Activated CD8-positive, alpha-beta T cell treated with anti-CD3 and anti-CD28 coated beads for 36 hours (primary cell): Measurements from ENCODE around the gene PPP2R2C. TPM values are rescaled to one million over a fixed set of nuclear protein-coding genes. Genes with fewer than 3 reads are reported as not detected.

ENCODE experiments used
- ATAC-seq: fragments of 200-7000 bp; cut with Tn5 transposase; one replicate; pipeline ENCODE4 v1.10.0; 2021; ENCODE audit warnings: mild to moderate bottlenecking, moderate library complexity
- CTCF ChIA-PET: fragments of 350-600 bp; sonication (Branson Sonifier 250); formaldehyde crosslinking; loops from one replicate; lab custom pipeline; 2021; ENCODE audit warnings: antibody characterized with exemption; lab: Charles Lee
- POLR2A ChIA-PET: fragments of 350-600 bp; sonication (Branson Sonifier 250); formaldehyde crosslinking; loops from one replicate; lab custom pipeline; 2021; ENCODE audit warnings: antibody characterized with exemption; lab: Charles Lee
- DNase-seq: peaks from one replicate; pipeline ENCODE4 v3.0.0-alpha.2; 2020
- H3K27ac Mint-ChIP-seq: one replicate; pipeline ENCODE4 v1.8.0; 2021; ENCODE audit warnings: mild to moderate bottlenecking, mixed read lengths
- H3K27me3 Mint-ChIP-seq: one replicate; pipeline ENCODE4 v1.8.0; 2021; ENCODE audit warnings: mixed read lengths
- H3K36me3 Mint-ChIP-seq: one replicate; pipeline ENCODE4 v1.8.0; 2021; ENCODE audit warnings: low read depth, mixed read lengths
- H3K4me1 Mint-ChIP-seq: one replicate; pipeline ENCODE4 v1.8.0; 2021; ENCODE audit warnings: low read depth, mixed read lengths
- H3K4me3 Mint-ChIP-seq: one replicate; pipeline ENCODE4 v1.8.0; 2021; ENCODE audit warnings: mild to moderate bottlenecking, moderate library complexity, mixed read lengths
- H3K9me3 Mint-ChIP-seq: one replicate; pipeline ENCODE4 v1.8.0; 2021; ENCODE audit warnings: mixed read lengths
- intact Hi-C: fragments of 100-400 bp; cut with micrococcal nuclease; formaldehyde crosslinking; loops from one replicate; pipeline ENCODE4 v1.10.0; 2022
- total RNA-seq, 2 experiments: library from RNA; stranded (reverse); gene quantifications; one replicate each; pipeline ENCODE4 v1.2.3, GENCODE V29; 2021
- TF ChIP-seq, protein P1 (sequence below): fragments of 200-600 bp; IDR thresholded peaks from one replicate; pipeline ENCODE4 v1.8.0; 2022; ENCODE audit warnings: antibody characterized with exemption, mild to moderate bottlenecking

The PPP2R2C gene
- total RNA-seq, 2 experiments from 2014 or later = not detected

- ChIA-PET POLR2A (no interaction called here), CTCF (no interaction called here)
- Mint-ChIP-seq H3K27me3 (peaks cover 2% of the 10 kb centered on the region), H3K36me3 (no peaks in the 10 kb centered on the region), H3K4me1 (no peaks in the 10 kb centered on the region), H3K9me3 (no peaks in the 10 kb centered on the region), H3K4me3 (no peak overlapping the region), H3K27ac (no peak overlapping the region)
- DNase-seq (no peak), ATAC-seq (no peak)
- TF ChIP-seq, protein P1, sequence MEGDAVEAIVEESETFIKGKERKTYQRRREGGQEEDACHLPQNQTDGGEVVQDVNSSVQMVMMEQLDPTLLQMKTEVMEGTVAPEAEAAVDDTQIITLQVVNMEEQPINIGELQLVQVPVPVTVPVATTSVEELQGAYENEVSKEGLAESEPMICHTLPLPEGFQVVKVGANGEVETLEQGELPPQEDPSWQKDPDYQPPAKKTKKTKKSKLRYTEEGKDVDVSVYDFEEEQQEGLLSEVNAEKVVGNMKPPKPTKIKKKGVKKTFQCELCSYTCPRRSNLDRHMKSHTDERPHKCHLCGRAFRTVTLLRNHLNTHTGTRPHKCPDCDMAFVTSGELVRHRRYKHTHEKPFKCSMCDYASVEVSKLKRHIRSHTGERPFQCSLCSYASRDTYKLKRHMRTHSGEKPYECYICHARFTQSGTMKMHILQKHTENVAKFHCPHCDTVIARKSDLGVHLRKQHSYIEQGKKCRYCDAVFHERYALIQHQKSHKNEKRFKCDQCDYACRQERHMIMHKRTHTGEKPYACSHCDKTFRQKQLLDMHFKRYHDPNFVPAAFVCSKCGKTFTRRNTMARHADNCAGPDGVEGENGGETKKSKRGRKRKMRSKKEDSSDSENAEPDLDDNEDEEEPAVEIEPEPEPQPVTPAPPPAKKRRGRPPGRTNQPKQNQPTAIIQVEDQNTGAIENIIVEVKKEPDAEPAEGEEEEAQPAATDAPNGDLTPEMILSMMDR = no peak
- intact Hi-C loops = no loop called here
Measured at GRCh38 chr4:6367371-6367851, 105.0 kb downstream of the PPP2R2C start.

DNA sequence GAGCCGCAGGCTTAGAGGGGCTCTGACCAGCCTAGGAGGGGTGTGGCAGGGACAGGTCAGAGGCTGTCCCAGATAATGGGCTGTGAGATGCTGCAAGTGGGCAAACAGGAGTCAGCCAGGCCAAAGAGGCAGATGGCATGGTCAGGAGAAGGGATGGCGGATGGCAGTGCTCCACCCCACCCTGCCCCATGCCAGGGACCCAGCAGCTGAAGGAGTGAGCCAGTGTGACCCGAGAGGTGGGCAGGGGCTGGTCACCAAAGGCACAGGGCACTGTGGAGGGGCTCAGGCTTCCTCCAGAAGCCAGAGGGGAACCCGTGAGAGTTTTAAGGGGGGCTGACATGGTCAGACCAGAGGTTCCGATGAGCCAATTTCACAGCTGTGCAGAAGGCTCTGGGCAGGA is 105.8 kb downstream of the PPP2R2C start:
- TF ChIP-seq, protein P1 = no peak
- POLR2A ChIA-PET = no interaction called here
- DNase-seq (no peak), ATAC-seq (no peak)
- CTCF ChIA-PET = no interaction called here
- H3K4me1 Mint-ChIP-seq = no peaks in the 10 kb centered on the region
- peaks cover 2% of the 10 kb centered on the region for H3K27me3 Mint-ChIP-seq
- H3K27ac Mint-ChIP-seq = no peak overlapping the region
- H3K4me3 Mint-ChIP-seq = no peak overlapping the region
- H3K36me3 Mint-ChIP-seq = no peaks in the 10 kb centered on the region
- H3K9me3 Mint-ChIP-seq = no peaks in the 10 kb centered on the region
- intact Hi-C loops = no loop called here

GRCh38 chr4:6365545-6366086 is 106.8 kb downstream of the PPP2R2C start:
- H3K36me3 Mint-ChIP-seq = no peaks in the 10 kb centered on the region
- TF ChIP-seq, protein P1 = no peak
- no peak overlapping the region for H3K27ac Mint-ChIP-seq
- ATAC-seq (no peak), DNase-seq (no peak)
- POLR2A ChIA-PET = no interaction called here
- CTCF ChIA-PET = no interaction called here
- no peaks in the 10 kb centered on the region for H3K4me1 Mint-ChIP-seq
- intact Hi-C loops = no loop called here
- no peak overlapping the region for H3K4me3 Mint-ChIP-seq
- H3K27me3 Mint-ChIP-seq = peaks cover 2% of the 10 kb centered on the region
- H3K9me3 Mint-ChIP-seq = no peaks in the 10 kb centered on the region

DNA sequence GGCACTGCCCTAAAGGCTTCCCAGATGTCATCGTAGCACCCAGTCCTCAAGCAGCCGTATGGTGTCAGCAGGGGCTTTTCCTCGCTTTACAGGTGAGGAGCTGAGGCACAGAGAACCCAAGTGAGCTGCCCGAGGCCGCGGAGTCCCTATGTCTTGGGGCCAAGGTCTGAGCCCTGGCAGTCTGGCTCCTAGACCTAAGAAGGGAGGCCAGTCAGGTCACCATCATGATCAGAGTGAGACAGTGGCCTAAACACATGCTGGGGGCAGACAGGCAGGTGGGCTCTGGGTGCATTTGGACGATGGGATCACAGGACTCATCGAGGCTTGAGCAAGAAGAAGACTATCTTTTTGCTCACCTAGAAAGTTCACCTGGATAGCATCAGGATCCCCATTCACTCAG is 107.8 kb downstream of the PPP2R2C start:
- Mint-ChIP-seq H3K36me3 (no peaks in the 10 kb centered on the region), H3K27me3 (peaks cover 2% of the 10 kb centered on the region), H3K9me3 (no peaks in the 10 kb centered on the region), H3K4me3 (no peak overlapping the region), H3K4me1 (no peaks in the 10 kb centered on the region), H3K27ac (no peak overlapping the region)
- ChIA-PET POLR2A (no interaction called here), CTCF (no interaction called here)
- intact Hi-C loops = no loop called here
- no peak for DNase-seq
- no peak for ATAC-seq
- TF ChIP-seq, protein P1 = no peak

- TF ChIP-seq, protein P1 = no peak
- H3K4me3 Mint-ChIP-seq = no peak overlapping the region
- ChIA-PET CTCF (no interaction called here), POLR2A (no interaction called here)
- H3K4me1 Mint-ChIP-seq = no peaks in the 10 kb centered on the region
- intact Hi-C loops = no loop called here
- ATAC-seq (no peak), DNase-seq (no peak)
- peaks cover 2% of the 10 kb centered on the region for H3K27me3 Mint-ChIP-seq
- H3K36me3 Mint-ChIP-seq = no peaks in the 10 kb centered on the region
- H3K9me3 Mint-ChIP-seq = no peaks in the 10 kb centered on the region
- no peak overlapping the region for H3K27ac Mint-ChIP-seq
Measured at GRCh38 chr4:6364146-6364545, 108.3 kb downstream of the PPP2R2C start.
